GM19035 (cell line): Measurements from ENCODE around the gene ZMYND10.

Experiments used
- ATAC-seq: cut with Tn5 transposase; IDR thresholded peaks from one replicate; pipeline ENCODE4 v1.9.1; 2021; ENCODE audit not compliant: unreplicated experiment

Gene ZMYND10

DNA sequence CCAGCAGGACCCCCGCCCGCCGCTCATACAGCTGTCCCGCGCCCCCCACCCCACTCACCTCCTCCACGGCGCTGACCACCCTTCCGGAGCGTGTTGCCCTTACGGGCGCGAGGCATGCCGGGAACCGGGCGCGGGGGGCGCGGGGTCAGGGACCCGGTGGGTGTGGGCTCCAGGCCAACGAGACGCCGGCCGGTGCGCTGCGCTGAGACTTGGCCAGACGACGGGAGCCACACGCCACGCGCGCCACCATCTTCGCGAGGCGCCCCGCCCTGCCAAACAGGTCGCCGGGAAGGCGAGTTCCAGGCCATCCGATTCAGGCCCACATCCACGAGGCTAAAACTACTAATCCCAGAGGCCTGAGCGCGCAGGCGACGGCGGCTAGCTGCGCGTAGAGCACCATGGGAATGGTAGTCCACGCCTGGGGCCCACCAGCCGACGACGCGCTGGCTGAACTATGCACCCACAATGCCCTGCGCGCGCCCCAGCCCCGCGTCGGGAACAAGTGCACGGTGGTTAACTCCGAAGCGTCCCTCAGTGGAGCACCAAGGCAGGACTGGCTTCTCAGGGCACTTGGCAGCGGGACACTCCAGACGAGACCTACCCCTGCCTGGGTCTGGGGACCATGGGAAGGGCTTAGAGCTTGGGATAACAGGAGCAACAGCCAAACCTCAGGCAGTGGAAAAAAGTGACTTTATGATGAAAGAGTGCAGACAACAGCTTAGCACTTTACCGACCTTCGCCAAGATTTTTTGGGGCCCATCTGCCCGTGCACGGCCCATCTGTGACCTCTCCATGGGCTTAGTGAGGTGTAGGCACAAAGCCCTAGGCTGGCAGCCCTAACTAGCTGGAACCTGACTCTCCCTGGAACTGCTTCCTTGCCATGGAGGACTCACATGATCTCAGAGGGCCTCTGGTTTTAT lies 53.1 kb downstream of the ZMYND10 start, which contains the start of gene IFRD2:
TSS of gene IFRD2 (minus strand) at position 271 of the 920 bp plus-strand sequence. CDS start at position 116, 155 bp downstream.
- peak; percentile 94 for ATAC-seq
